Activated T-cell treated with anti-CD3 and anti-CD28 coated beads, Interleukin-2, amount 50 U/mL, for 4 hours (primary cell): ENCODE measurements around the gene HOXA5. TPM values are rescaled to one million over a fixed set of nuclear protein-coding genes. Genes with fewer than 3 reads are reported as not detected.

Experiments
- ATAC-seq, 2 donors: fragments of 200-7000 bp; cut with Tn5 transposase; one replicate each; pipeline ENCODE4 v1.10.0; 2021
- DNase-seq: peaks from one replicate; pipeline ENCODE4 v3.0.0-alpha.2; 2020
- H3K27me3 Mint-ChIP-seq: one replicate; pipeline ENCODE4 v1.8.0; 2021; ENCODE audit warnings: low read depth, mixed read lengths
- H3K36me3 Mint-ChIP-seq: one replicate; pipeline ENCODE4 v1.8.0; 2022; ENCODE audit warnings: mixed read lengths; ENCODE audit not compliant: insufficient read depth
- H3K4me1 Mint-ChIP-seq: one replicate; pipeline ENCODE4 v1.8.0; 2021; ENCODE audit warnings: low read depth, mixed read lengths
- H3K4me3 Mint-ChIP-seq: one replicate; pipeline ENCODE4 v1.8.0; 2021; ENCODE audit warnings: mild to moderate bottlenecking, moderate library complexity, mixed read lengths
- H3K9me3 Mint-ChIP-seq: one replicate; pipeline ENCODE4 v1.8.0; 2021; ENCODE audit warnings: mixed read lengths
- total RNA-seq, 3 donors: library from RNA; stranded (reverse); gene quantifications; one replicate each; pipeline ENCODE4 v1.2.1, GENCODE V29; 2021

The HOXA5 gene
- total RNA-seq, 3 donors from 2014 or later = not detected

GRCh38 chr7:27152816-27153442 lies 9.4 kb upstream of the HOXA5 start:
- DNase-seq (no peak), ATAC-seq (no peak)
- H3K4me1 Mint-ChIP-seq = peaks cover 48% of the 10 kb centered on the region
- H3K27me3 Mint-ChIP-seq = peaks cover 92% of the 10 kb centered on the region
- H3K4me3 Mint-ChIP-seq = no peak overlapping the region
- no peaks in the 10 kb centered on the region for H3K36me3 Mint-ChIP-seq
- no peaks in the 10 kb centered on the region for H3K9me3 Mint-ChIP-seq

- Mint-ChIP-seq H3K9me3 (no peaks in the 10 kb centered on the region), H3K27me3 (peaks cover 88% of the 10 kb centered on the region), H3K4me1 (peaks cover 45% of the 10 kb centered on the region), H3K36me3 (no peaks in the 10 kb centered on the region), H3K4me3 (peak within 1 kb of the TSS; percentile 69)
- ATAC-seq = no peak
- no peak for DNase-seq
These were observed 8.7 kb upstream of the HOXA5 start, which contains the start of gene HOXA3 for GRCh38 chr7:27151931-27152815. Gene HOXA3, minus strand, starts transcription at chr7:27152583. Its CDS starts 41,943 bp downstream, at chr7:27110640.

GRCh38 chr7:27151341-27151930 lies 8.0 kb upstream of the HOXA5 start:
- DNase-seq = no peak
- no peak for ATAC-seq
- H3K36me3 Mint-ChIP-seq = no peaks in the 10 kb centered on the region

GRCh38 chr7:27150568-27151340 lies 7.3 kb upstream of the HOXA5 start:
- H3K4me1 Mint-ChIP-seq = peaks cover 41% of the 10 kb centered on the region

More at GRCh38 chr7:27151341-27151930, 8.0 kb upstream of the HOXA5 start:
- H3K4me3 Mint-ChIP-seq = peak overlapping the region; percentile 69
- peaks cover 90% of the 10 kb centered on the region for H3K27me3 Mint-ChIP-seq
- no peaks in the 10 kb centered on the region for H3K9me3 Mint-ChIP-seq
- peaks cover 45% of the 10 kb centered on the region for H3K4me1 Mint-ChIP-seq

GRCh38 chr7:27149842-27150567 lies 6.5 kb upstream of the HOXA5 start:
- DNase-seq (no peak), ATAC-seq (peak in 1 of 2 donors; percentile 5)
- Mint-ChIP-seq H3K36me3 (no peaks in the 10 kb centered on the region), H3K27me3 (peaks cover 90% of the 10 kb centered on the region), H3K9me3 (no peaks in the 10 kb centered on the region), H3K4me3 (peak overlapping the region; percentile 69), H3K4me1 (peaks cover 34% of the 10 kb centered on the region)

More at GRCh38 chr7:27150568-27151340, 7.3 kb upstream of the HOXA5 start:
- ATAC-seq (peak; percentile 80 to 83), DNase-seq (peak; percentile 61)
- Mint-ChIP-seq H3K36me3 (no peaks in the 10 kb centered on the region), H3K4me3 (peak overlapping the region; percentile 69), H3K9me3 (no peaks in the 10 kb centered on the region), H3K27me3 (peaks cover 91% of the 10 kb centered on the region)

GRCh38 chr7:27148756-27149641 lies 5.5 kb upstream of the HOXA5 start:
- peaks cover 26% of the 10 kb centered on the region for H3K4me1 Mint-ChIP-seq

GRCh38 chr7:27148031-27148755 lies 4.7 kb upstream of the HOXA5 start:
- DNase-seq (no peak), ATAC-seq (no peak)
- Mint-ChIP-seq H3K4me1 (peaks cover 22% of the 10 kb centered on the region), H3K27me3 (peaks cover 86% of the 10 kb centered on the region), H3K4me3 (no peak overlapping the region), H3K9me3 (no peaks in the 10 kb centered on the region), H3K36me3 (no peaks in the 10 kb centered on the region)

More at GRCh38 chr7:27148756-27149641, 5.5 kb upstream of the HOXA5 start:
- Mint-ChIP-seq H3K27me3 (peaks cover 89% of the 10 kb centered on the region), H3K9me3 (no peaks in the 10 kb centered on the region), H3K36me3 (no peaks in the 10 kb centered on the region), H3K4me3 (no peak overlapping the region)
- no peak for DNase-seq
- no peak for ATAC-seq

- Mint-ChIP-seq H3K36me3 (no peaks in the 10 kb centered on the region), H3K27me3 (peaks cover 84% of the 10 kb centered on the region), H3K9me3 (no peaks in the 10 kb centered on the region), H3K4me3 (no peak within 1 kb of the TSS), H3K4me1 (peaks cover 22% of the 10 kb centered on the region)
- ATAC-seq (no peak), DNase-seq (no peak)
These were observed 3.9 kb upstream of the HOXA5 start, which contains the start of gene HOXA6 for GRCh38 chr7:27147199-27148030. Gene HOXA6, minus strand, starts transcription at chr7:27147774. Its CDS starts 25 bp downstream, at chr7:27147749.

GRCh38 chr7:27146491-27147198 lies 3.2 kb upstream of the HOXA5 start:
- H3K36me3 Mint-ChIP-seq = no peaks in the 10 kb centered on the region
- no peak overlapping the region for H3K4me3 Mint-ChIP-seq
- peaks cover 17% of the 10 kb centered on the region for H3K4me1 Mint-ChIP-seq
- peaks cover 78% of the 10 kb centered on the region for H3K27me3 Mint-ChIP-seq
- DNase-seq (no peak), ATAC-seq (no peak)
- no peaks in the 10 kb centered on the region for H3K9me3 Mint-ChIP-seq

- Mint-ChIP-seq H3K27me3 (peaks cover 77% of the 10 kb centered on the region), H3K9me3 (no peaks in the 10 kb centered on the region), H3K4me1 (peaks cover 10% of the 10 kb centered on the region), H3K36me3 (no peaks in the 10 kb centered on the region), H3K4me3 (no peak overlapping the region)
- ATAC-seq (no peak), DNase-seq (no peak)
These were observed 2.5 kb upstream of the HOXA5 start for GRCh38 chr7:27145914-27146412.
